Globus pallidus (tissue), 1 donor: ENCODE measurements around the gene LIN54.
A peak's percentile ranks its signal among the peaks of the same experiment; 100 is the strongest.
"Not testable (repeated sequence)": the region's sequence is repeated elsewhere in the genome, so short reads cannot be mapped to it uniquely, and the experiment has no call there.

Source experiments
- DNase-seq: peaks from one replicate; pipeline ENCODE4 v3.0.0-alpha.2; 2015; ENCODE audit warnings: low spot score

The LIN54 gene

GRCh38 chr4:83012200-83012686 is 1.6 kb upstream of the LIN54 start:
- peak; percentile 63 for DNase-seq

GRCh38 chr4:83011689-83012199 is 1.1 kb upstream of the LIN54 start:
- no peak for DNase-seq

- peak; percentile 29 for DNase-seq
These were observed 507 bp downstream of the LIN54 start for GRCh38 chr4:83010111-83010521.

DNA sequence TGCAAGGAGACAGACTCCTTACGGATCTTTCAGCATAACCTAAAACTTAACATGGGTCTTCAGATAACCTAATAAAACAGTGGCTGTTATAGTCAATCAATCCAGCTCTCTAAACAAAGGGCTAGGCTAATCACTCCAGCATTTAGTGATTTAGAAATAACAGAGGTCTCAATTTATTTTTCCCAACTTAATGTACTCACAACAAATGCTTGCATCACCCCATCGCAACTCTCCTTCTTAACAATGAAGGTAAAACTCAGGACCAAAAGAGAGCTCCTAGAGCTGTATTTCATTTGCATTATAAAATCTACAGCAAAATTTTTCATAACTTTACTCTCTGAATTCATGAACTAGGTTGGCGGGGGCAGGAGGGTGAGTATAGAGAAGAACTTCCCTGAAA is 1.1 kb downstream of the LIN54 start:
- DNase-seq: no peak

- DNase-seq: not testable (repeated sequence)
These were observed 7.4 kb downstream of the LIN54 start for GRCh38 chr4:83003044-83003791.

DNA sequence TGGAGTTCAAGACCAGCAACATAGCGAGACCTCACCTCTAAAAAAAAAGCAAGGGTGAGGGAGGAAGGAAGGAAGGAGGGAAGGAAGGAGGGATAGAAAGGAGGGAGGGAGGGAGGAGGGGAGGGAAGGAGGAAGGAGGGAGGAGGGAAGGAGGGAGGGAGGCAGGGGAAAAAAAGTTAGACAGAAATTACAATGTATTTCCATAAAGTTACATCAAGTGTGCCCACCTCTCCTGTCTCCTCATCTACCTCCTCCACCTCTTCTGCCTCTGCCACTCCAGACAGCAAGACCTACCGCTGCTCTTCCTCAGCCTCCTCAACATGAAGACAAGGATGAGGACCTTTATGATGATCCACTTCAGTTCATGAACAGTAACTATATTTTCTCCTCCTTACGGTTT is 8.3 kb downstream of the LIN54 start:
- no peak for DNase-seq

GRCh38 chr4:82998898-82999297 is 11.7 kb downstream of the LIN54 start:
- no peak for DNase-seq

DNA sequence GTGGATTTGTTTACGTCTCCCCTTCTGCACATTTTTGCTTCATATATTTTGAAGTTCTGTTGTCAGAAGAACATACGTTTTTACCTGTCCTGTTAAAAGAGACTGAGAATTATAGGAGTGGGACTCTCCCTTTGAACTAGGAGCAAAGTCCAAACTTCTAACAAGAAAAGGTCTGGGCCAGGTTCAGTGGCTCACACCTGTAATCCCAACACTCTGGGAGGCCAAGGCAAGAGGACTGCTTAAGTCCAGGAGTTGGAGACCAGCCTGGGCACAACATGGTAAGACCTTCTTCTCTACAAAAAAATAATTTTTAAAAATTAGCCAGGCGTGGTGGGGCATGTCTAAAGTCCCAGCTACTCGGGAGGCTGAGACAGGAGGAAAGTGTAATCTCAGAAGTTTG is 15.8 kb downstream of the LIN54 start:
- no peak for DNase-seq

DNA sequence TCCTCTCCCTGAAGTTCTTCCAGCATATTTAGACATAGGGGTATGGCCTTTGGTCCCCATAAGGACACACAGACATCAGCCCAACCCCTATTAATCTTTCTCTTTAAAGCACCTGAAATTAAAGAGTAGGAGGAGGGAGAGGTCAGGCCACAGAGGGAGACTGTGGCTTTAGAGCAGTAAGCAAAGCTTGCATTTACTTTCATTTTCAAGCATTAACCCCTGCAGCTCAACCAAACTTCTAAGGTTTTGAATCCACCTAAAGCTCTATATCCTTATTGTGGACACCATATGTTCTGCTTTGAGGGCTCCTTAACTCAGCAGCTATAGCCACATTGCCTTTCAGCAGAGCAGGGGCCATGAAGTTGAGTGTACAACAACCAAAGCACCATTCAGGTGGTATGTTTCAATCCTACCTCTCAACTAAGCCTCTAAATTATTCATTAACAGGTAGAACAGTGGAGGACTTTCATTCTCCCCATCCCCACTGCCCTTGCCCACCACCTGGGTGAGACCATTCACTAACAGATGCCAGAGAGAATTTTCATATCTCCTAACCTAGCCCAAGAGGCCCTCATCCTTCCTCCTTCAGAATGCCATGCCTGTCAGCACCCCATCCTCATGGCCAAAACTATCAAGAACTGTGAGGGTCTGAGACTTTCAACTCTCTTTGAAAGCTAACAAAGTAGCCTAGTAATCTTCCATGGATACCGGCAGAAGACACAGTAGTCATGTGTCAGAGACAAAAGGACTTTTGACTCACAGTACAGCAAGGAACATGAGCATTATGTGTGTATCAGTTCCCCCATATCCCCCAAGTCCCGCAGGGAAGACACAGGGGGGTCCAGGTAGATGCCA is 20.8 kb downstream of the LIN54 start:
- no peak for DNase-seq

DNA sequence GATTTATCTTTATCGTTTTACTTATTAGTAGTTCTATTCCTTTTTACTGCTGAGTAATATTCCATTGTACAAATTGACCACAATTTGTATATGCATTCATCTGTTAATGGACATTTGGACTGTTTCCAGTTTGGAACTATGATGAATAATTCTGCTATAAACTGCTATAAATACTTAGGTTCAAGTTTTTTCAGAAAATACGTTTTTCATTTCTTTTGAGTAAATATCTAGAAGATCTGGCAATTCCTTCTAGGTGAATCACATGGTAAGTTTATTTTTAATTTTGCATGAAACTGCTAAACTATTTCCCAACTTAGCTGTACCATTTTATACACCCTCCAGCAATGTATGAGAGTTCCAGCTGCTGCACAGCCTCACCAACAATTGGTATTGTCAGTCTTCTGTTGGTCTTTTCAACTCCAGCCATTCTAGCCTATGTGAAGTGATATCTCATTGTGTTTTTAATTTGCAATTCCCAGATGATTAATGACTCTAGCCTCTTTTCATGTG is 22.2 kb downstream of the LIN54 start:
- DNase-seq: no peak

GRCh38 chr4:82987519-82987918 is 23.1 kb downstream of the LIN54 start:
- DNase-seq: not testable (repeated sequence)

GRCh38 chr4:82984459-82984858 is 26.2 kb downstream of the LIN54 start:
- no peak for DNase-seq

- no peak for DNase-seq
These were observed 27.2 kb downstream of the LIN54 start for GRCh38 chr4:82983444-82983843.

GRCh38 chr4:82981138-82981537 is 29.5 kb downstream of the LIN54 start:
- no peak for DNase-seq

GRCh38 chr4:82975792-82976191 is 34.8 kb downstream of the LIN54 start:
- DNase-seq: no peak

- DNase-seq: no peak
These were observed 41.2 kb downstream of the LIN54 start for GRCh38 chr4:82969414-82969813.

DNA sequence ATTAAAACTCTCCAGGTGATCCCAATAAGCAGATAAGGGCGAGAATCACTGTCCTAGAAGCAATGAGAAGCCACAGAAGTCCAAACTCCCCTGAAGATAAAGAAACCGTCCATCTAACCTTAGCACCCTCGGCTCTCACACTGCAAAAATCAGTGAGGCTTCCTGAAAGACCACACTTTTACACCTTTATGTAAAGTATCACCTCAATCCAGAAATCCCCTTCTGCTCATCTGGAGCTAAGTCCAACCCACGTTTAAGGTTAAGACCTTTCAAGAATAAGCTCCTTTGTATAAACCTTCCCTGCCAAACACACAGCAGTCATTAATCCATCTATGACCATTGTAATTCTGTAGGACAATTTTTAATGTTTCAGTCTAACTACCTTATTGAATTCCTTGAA is 41.7 kb downstream of the LIN54 start:
- no peak for DNase-seq

DNA sequence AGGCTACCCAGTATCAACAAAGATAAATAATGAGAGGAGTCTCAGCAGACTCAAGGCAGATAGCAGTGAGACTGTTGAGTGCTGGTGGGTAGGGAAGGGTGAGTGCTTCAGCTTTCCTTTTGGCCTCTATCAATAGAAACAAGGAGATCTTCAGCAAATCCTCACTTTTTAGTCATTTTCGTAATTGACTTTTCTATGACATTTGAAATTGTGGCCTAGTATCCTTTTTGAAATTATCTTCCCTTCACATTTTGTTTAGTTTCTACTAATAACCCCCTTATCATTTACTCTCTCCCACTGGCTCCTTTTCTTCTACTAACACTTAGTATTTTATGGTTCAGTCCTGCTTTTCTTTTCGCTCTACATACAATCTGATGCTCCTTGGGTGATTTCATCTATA is 44.9 kb downstream of the LIN54 start:
- DNase-seq: no peak

GRCh38 chr4:82957045-82957444 is 53.6 kb downstream of the LIN54 start:
- DNase-seq: no peak

DNA sequence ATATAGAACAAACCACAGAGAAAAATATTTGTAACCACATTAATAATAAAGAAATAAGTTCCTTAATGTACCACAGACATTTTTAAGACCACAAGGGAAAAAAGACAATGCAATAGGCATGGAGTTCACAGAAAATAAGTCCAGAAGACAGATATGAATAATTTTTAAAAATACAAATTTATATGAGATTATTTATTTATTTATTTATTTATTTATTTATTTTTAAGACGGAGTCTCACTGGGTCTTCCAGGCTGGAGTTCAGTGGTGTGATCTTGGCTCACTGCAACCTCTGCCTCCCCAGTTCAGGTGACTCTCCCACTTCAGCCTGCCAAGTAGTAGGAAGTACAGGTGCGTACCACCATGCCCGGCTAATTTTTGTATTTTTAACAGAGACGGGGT is 56.4 kb downstream of the LIN54 start:
- no peak for DNase-seq

GRCh38 chr4:82951196-82951595 is 59.4 kb downstream of the LIN54 start:
- no peak for DNase-seq

DNA sequence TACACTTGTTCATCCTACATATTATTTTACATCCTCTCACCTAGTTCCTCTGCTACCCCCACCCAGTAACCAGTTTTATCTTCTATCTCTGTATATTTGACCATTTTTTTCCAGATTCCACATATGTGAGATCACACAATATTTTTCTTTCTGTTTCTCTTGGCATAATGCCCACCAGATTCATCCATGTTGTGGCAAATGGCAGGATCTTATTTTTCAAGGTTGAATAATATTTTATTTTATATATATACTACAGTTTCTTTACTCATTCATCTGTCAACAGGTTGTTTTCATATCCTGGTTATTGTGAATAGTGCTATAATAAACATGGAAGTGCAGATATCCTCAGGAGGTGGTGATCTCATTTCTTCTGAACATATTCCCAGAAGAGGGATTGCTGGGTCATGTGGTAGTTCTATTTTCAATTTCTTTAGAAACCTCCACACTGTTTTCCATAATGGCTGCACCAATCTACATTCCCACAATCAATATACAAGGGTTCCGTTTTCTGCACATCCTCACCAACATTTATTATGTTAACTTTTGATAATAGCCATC is 61.9 kb downstream of the LIN54 start:
- no peak for DNase-seq
